Measurements from ENCODE around the gene MBD5.

The MBD5 gene

DNA sequence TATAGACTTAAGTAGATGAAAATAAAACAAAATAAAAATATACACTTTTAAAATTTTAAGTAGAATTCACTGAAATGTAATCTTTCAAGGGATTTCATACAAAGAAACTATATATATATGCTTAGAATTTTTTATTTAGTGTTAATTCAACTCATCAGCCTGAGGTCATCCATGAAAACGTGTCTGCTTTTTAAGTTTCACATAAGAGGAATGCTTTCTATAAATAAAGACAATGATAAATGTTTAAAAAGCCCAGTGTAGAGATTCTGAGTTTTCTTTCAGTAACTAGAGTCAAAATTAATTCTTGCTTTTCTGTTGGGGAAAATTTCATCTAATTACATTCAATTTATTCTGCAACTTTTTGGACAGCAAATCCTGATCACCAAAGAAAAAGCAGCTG, 213.3 kb downstream of the MBD5 start:
- DNase-seq, result no peak

DNA sequence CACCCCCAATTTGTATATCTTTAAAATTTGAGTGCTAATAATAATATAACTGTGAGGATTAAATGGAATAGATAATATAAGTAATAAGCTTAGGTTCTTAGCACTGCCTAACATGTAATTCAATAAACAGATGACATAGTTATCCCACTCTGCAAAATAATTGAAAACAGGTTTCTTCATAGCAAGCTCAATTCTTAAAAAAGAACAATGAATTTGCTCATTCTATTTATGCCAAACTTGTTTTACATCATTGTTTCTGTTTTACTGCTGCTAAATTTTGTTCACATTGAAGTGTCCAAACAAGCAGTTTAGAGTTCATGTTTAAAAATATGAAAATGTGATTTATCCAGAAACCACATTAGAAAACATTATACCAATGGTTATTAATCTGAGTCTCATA, 217.0 kb downstream of the MBD5 start:
- DNase-seq, result no peak

GRCh38 chr2:148238561-148238960, 217.7 kb downstream of the MBD5 start:
- no peak for DNase-seq

- no peak for DNase-seq
Observed at GRCh38 chr2:148240838-148241237, 219.9 kb downstream of the MBD5 start.

- no peak for DNase-seq
Observed at GRCh38 chr2:148244593-148245292, 223.9 kb downstream of the MBD5 start.

DNA sequence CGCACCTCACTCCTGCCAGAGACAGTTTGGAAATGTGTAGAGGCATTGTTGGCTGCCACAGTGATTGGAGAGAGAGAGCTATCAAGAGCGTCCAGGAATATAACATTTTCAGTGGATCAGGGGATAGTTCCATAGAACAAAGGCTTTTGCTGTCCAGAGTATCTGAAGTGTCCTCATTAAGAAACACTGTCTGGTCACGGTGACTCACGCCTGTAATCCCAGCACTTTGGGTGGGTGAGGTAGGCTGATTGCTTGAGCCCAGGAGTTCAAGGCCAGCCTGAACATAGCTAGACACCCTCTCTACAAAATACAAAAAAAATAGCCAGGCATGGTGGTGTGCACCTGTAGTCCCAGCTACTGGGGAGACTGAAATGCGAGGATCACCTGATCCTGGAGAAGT, 231.1 kb downstream of the MBD5 start:
- DNase-seq, result no peak

GRCh38 chr2:148252646-148253045, 231.8 kb downstream of the MBD5 start:
- no peak for DNase-seq

- no peak for DNase-seq
Observed at GRCh38 chr2:148253685-148254084, 232.8 kb downstream of the MBD5 start.

DNA sequence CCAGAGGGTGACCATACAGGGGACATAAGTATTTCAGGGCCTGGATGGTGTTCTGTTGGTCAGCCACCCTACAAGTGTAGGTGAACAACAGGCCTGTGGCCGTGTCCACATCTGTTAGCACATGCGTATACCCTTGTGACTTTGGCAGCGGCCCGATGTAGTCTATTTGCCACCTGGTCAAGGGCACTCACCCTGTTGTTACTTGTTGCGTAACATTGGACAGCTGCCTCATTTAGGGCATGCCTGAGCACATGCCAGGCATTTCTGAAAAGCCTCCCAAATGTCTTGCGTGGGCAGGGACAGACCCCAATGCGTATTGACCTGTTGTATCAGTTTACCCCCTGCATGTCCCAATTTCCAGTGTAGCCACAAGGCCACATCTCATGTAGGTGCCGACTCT, 235.0 kb downstream of the MBD5 start:
- DNase-seq, result no peak

- DNase-seq, result no peak
Observed at GRCh38 chr2:148257276-148257675, 236.4 kb downstream of the MBD5 start.

GRCh38 chr2:148258124-148258523, 237.2 kb downstream of the MBD5 start:
- DNase-seq, result no peak

DNA sequence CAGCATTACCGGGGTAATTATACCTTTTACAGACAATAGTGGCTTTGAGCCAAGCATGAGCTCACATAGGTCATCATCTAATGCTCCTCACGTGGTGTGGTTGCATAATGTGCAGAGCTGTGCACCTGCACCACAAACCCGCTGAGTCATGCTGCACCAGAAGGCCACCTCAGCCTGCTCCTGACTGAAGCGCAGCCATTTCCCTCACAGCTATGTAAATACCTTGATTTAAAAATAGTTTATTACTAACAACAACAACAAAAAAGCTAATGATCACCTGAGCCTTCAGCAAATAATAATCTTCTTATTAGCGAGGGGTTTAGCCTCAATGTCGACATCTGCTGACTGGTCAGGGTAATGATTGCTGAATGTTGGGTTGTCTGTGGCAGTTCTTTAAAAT, 238.8 kb downstream of the MBD5 start:
- no peak for DNase-seq

- no peak for DNase-seq
Observed at GRCh38 chr2:148263890-148264289, 243.0 kb downstream of the MBD5 start.

DNA sequence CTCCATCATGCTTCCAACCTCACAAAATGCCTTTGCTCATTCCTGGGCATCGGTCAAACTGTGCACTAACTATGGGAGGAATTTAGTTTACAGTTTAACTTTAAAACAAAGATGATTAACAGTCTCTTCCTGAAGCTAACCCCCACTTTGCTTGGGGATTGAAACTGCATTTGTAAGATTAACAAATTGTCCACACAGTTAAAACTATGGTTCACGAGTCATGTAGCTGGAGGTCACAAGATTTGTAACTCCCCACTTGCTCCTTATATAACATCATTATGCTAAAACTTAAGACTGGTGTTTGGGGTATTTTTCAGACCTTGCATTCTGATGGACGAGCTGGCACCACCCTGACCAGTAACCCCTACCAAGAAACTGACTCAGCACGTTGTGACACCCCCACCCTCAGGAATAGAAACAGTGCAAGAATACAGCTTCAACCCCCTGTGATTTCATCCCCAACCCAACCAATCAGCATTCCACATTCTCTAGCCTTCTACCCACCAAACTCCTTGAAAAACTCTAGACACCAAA, 252.3 kb downstream of the MBD5 start:
- no peak for DNase-seq

DNA sequence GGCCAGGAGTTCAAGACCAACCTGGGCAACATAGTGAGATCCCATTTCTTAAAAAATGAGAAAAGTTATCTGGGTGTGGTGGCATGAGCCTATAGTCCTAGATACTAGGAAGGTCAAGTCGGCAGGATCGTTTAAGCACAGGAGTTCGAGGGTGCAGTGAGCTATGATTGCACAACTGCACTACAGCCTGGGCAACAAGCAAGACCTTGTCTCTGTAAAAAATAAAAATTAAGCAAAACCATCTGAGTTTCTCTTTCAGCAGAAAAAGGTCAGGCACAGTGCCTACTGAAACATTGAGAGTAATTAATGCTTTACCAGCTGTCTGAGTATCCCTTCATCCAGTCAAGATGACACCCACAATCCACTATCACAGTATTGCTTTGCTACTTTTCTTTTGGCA, 258.3 kb downstream of the MBD5 start:
- no peak for DNase-seq

DNA sequence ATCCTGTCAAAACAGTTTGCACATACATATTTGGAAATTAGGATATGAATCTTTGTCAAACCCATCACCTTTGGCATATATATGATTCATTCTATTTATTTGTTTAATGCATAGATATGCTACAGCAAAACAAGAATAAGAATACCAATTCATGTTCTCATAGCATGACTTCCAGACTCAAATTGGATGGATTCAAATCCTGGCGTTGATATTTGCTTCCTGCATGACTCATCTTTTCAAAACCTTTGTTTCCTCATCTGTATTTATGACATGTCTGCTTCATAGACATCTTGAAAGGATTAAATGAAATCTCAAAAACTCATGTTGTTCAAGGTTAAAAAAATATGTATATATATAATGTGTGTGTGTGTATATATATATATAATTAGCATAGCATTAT, 261.3 kb downstream of the MBD5 start:
- no peak for DNase-seq

GRCh38 chr2:148292431-148292830, 271.5 kb downstream of the MBD5 start:
- DNase-seq, result no peak

DNA sequence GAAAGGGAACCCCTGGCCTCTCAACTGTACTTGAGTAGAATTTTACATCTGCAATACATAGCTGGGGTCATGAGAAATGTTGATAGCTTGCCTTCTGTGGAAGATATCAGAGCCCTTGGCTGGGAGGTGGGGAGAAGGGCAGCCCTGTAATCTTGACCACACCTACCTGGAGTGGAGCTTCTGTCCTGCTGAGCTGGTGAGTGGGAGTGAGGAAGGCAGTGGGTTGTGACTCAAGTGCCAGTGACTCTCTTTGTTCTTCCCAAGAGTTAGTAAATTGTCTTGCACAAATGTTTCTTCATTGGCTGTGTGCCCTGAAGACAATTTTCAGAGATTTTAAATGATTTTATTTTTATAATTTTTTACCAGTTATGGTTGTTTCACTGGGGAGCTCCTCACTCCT, 277.3 kb downstream of the MBD5 start:
- DNase-seq, result no peak

GRCh38 chr2:148299616-148300015, 278.7 kb downstream of the MBD5 start:
- no peak for DNase-seq

GRCh38 chr2:148300544-148300943, 279.7 kb downstream of the MBD5 start:
- no peak for DNase-seq

DNA sequence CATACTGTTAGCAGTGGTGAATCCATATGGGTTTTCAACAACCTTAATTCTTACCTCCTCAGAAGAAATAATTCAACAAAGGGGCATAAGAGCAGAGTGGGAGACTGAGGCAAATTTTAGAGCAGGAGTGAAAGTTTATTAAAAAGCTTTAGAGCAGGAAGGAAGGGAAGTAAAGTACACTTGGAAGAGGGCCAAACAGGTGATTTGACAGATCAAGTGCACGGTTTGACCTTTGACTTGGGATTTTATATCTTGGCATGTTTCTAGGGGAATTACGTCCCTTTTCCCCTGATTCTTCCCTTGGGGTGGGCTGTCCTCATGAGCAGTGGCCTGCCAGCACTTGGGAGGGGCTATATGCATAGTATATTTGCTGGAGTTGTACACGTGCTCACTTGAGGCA, 280.5 kb downstream of the MBD5 start:
- DNase-seq, result no peak

GRCh38 chr2:148302526-148302925, 281.6 kb downstream of the MBD5 start:
- no peak for DNase-seq

- DNase-seq, result peak; percentile 36
Observed at GRCh38 chr2:148303161-148303560, 282.3 kb downstream of the MBD5 start.

- peak; percentile 65 for DNase-seq
Observed at GRCh38 chr2:148305476-148305875, 284.6 kb downstream of the MBD5 start.

GRCh38 chr2:148306027-148306426, 285.1 kb downstream of the MBD5 start:
- peak; percentile 10 for DNase-seq
